H1 (cell line): Measurements from ENCODE around the gene STK33.

ENCODE experiments used
- GABPA ChIP-seq: IDR thresholded peaks from 2 replicates; pipeline ENCODE4 v1.6.1; 2011; ENCODE audit warnings: mild to moderate bottlenecking, low read length, moderate library complexity, borderline replicate concordance; ENCODE audit not compliant: insufficient read depth
- RAD21 ChIP-seq, 2 experiments: IDR thresholded peaks in 1 of 2; conservative IDR thresholded peaks in 1 of 2; 2 replicates each; pipeline ENCODE4 v1.6.1; 2011; ENCODE audit warnings: low read depth in 2 of 2, low read length in 2 of 2, improper control_type of control experiment in 1 of 2, inconsistent platforms in 1 of 2, mild to moderate bottlenecking in 1 of 2, moderate library complexity in 1 of 2
- SIN3A ChIP-seq, 2 experiments: IDR thresholded peaks in 1 of 2; conservative IDR thresholded peaks in 1 of 2; 2 replicates each; pipeline ENCODE4 v1.6.1; 2011 to 2012; ENCODE audit warnings: low read length in 2 of 2, improper control_type of control experiment in 1 of 2, low read depth in 1 of 2, mild to moderate bottlenecking in 1 of 2
- SIRT6 ChIP-seq: IDR thresholded peaks from one replicate; pipeline ENCODE4 v1.7.1; 2012; ENCODE audit warnings: low read length, inconsistent platforms
- TF ChIP-seq, protein P1 (sequence below): IDR thresholded peaks from 2 replicates; pipeline ENCODE4 v1.6.1; 2012; ENCODE audit warnings: low read length, inconsistent platforms
- TF ChIP-seq, protein P2 (sequence below), 3 experiments: IDR thresholded peaks; 1 replicate in 2 of 3; 2 replicates in 1 of 3; pipeline versions ENCODE4 v1.5.1 to v1.6.1; 2011; ENCODE audit warnings: low read length in 3 of 3, mild to moderate bottlenecking in 3 of 3, inconsistent platforms in 2 of 3, low read depth in 1 of 3, moderate library complexity in 1 of 3; ENCODE audit not compliant: insufficient read depth in 1 of 3; ENCODE audit errors: control extremely low read depth in 1 of 3
- TF ChIP-seq, protein P3 (sequence below): IDR thresholded peaks from 2 replicates; pipeline ENCODE4 v1.6.1; 2011; ENCODE audit warnings: low read length, improper control_type of control experiment

DNA sequence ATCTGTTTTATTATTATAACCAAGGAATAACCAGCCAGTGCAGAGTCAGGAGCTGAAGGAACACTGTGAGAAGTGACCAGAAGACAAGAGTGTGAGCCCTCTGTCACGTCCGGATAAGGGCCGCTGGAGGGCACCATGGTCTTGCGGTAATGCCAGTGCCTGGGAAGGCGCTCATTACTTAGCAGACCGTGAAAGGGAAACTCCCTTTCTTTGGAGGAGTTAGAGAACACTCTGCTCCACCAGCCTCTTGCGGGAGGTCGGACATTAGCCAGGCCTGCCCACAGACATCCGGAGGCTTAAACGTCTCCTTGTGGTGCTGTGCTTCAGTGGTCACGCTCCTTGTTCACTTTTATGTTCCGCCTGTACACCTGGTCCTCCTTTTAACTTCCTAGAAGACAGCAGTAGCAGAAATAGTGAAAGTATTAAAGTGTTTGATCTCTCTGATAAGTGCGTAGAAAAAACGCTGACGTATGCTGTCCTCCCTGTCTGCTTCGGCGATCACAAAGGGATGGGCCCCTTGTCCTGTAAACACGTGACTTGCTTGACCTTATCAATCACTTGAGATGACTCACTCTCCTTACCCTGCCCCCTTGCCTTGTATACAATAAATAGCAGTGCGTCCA lies 209.7 kb downstream of the STK33 start:
- TF ChIP-seq, protein P1, sequence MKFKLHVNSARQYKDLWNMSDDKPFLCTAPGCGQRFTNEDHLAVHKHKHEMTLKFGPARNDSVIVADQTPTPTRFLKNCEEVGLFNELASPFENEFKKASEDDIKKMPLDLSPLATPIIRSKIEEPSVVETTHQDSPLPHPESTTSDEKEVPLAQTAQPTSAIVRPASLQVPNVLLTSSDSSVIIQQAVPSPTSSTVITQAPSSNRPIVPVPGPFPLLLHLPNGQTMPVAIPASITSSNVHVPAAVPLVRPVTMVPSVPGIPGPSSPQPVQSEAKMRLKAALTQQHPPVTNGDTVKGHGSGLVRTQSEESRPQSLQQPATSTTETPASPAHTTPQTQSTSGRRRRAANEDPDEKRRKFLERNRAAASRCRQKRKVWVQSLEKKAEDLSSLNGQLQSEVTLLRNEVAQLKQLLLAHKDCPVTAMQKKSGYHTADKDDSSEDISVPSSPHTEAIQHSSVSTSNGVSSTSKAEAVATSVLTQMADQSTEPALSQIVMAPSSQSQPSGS: no peak
- TF ChIP-seq RAD21 (IDR thresholded peaks at IDR 0.05 in 1 of 2, conservative IDR thresholded peaks at IDR 0.05 in 1 of 2; ENCODE audit: low read depth in 2 of 2, low read length in 2 of 2): peak; percentile 73 to 74
- TF ChIP-seq, protein P2, sequence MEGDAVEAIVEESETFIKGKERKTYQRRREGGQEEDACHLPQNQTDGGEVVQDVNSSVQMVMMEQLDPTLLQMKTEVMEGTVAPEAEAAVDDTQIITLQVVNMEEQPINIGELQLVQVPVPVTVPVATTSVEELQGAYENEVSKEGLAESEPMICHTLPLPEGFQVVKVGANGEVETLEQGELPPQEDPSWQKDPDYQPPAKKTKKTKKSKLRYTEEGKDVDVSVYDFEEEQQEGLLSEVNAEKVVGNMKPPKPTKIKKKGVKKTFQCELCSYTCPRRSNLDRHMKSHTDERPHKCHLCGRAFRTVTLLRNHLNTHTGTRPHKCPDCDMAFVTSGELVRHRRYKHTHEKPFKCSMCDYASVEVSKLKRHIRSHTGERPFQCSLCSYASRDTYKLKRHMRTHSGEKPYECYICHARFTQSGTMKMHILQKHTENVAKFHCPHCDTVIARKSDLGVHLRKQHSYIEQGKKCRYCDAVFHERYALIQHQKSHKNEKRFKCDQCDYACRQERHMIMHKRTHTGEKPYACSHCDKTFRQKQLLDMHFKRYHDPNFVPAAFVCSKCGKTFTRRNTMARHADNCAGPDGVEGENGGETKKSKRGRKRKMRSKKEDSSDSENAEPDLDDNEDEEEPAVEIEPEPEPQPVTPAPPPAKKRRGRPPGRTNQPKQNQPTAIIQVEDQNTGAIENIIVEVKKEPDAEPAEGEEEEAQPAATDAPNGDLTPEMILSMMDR (IDR thresholded peaks at IDR 0.05; ENCODE audit: control extremely low read depth in 1 of 3, insufficient read depth in 1 of 3, low read depth in 1 of 3, low read length in 3 of 3): peak; percentile 32 to 46 (median 44); a peak in 3 of 4 replicates
- TF ChIP-seq, protein P3, sequence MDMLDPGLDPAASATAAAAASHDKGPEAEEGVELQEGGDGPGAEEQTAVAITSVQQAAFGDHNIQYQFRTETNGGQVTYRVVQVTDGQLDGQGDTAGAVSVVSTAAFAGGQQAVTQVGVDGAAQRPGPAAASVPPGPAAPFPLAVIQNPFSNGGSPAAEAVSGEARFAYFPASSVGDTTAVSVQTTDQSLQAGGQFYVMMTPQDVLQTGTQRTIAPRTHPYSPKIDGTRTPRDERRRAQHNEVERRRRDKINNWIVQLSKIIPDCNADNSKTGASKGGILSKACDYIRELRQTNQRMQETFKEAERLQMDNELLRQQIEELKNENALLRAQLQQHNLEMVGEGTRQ: no peak
- no peak for TF ChIP-seq GABPA
- no peak for TF ChIP-seq SIRT6
- no peak for TF ChIP-seq SIN3A (conservative IDR thresholded peaks at IDR 0.05 in 1 of 2, IDR thresholded peaks at IDR 0.05 in 1 of 2; ENCODE audit: low read depth in 1 of 2, low read length in 2 of 2)
